ENCODE results near the gene MED16. TPM values are rescaled to one million over a fixed set of nuclear protein-coding genes. Genes with fewer than 3 reads are reported as not detected.

The MED16 gene
- total RNA-seq, 1 experiment from 2014 or later: 66.9 TPM

- CTCF ChIA-PET: no interaction called here
- H3K4me1 Mint-ChIP-seq: peaks cover 7% of the 10 kb centered on the region
- H3K9me3 Mint-ChIP-seq: no peaks in the 10 kb centered on the region
- H3K27ac Mint-ChIP-seq: no peak overlapping the region
- POLR2A ChIA-PET: no interaction called here
- no peak for DNase-seq (ENCODE audit: low spot score)
- H3K36me3 Mint-ChIP-seq: no peaks in the 10 kb centered on the region
- TF ChIP-seq FOXJ3 (CRISPR knock-in tag; IDR thresholded peaks at IDR 0.05; ENCODE audit: borderline replicate concordance): no peak
- no peak for TF ChIP-seq ZNF219 (CRISPR knock-in tag; IDR thresholded peaks at IDR 0.05; ENCODE audit: borderline replicate concordance)
- no peak for ATAC-seq
- no peak overlapping the region for H3K4me3 Mint-ChIP-seq
- no peaks in the 10 kb centered on the region for H3K27me3 Mint-ChIP-seq (ENCODE audit: low read depth)
Observed at GRCh38 chr19:827314-827709, 65.7 kb downstream of the MED16 start.

GRCh38 chr19:825897-826644 lies 66.9 kb downstream of the MED16 start:
- no peaks in the 10 kb centered on the region for H3K36me3 Mint-ChIP-seq
- POLR2A ChIA-PET: no interaction called here
- no peak for ATAC-seq
- H3K4me3 Mint-ChIP-seq: no peak overlapping the region
- TF ChIP-seq ZMAT4 (CRISPR knock-in tag; IDR thresholded peaks at IDR 0.05): no peak
- TF ChIP-seq ZNF121 (CRISPR knock-in tag; IDR thresholded peaks at IDR 0.05): peak; percentile 57; the same call in 1 of the 2 replicates
- no peak for TF ChIP-seq USF1 (CRISPR knock-in tag; IDR thresholded peaks at IDR 0.05)
- CTCF ChIA-PET: no interaction called here
- peaks cover 7% of the 10 kb centered on the region for H3K4me1 Mint-ChIP-seq
- no peaks in the 10 kb centered on the region for H3K9me3 Mint-ChIP-seq
- no peak for DNase-seq (ENCODE audit: low spot score)
- H3K27ac Mint-ChIP-seq: no peak overlapping the region
- H3K27me3 Mint-ChIP-seq (ENCODE audit: low read depth): no peaks in the 10 kb centered on the region

GRCh38 chr19:824885-825284 lies 68.1 kb downstream of the MED16 start:
- POLR2A ChIA-PET: interaction anchor here (1.2 kb wide), 1 partner anchor 11 kb away, joined by 4 read pairs; no protein-coding TSS in a partner anchor
- Mint-ChIP-seq H3K4me3 (no peak overlapping the region), H3K36me3 (no peaks in the 10 kb centered on the region), H3K9me3 (no peaks in the 10 kb centered on the region), H3K27me3 (ENCODE audit: low read depth) (no peaks in the 10 kb centered on the region), H3K27ac (no peak overlapping the region), H3K4me1 (peaks cover 7% of the 10 kb centered on the region)
- CTCF ChIA-PET: no interaction called here
- ATAC-seq (no peak), DNase-seq (ENCODE audit: low spot score) (no peak)
- no peak for TF ChIP-seq MXD4 (CRISPR knock-in tag; IDR thresholded peaks at IDR 0.05; ENCODE audit: borderline replicate concordance)
- TF ChIP-seq ATF1 (CRISPR knock-in tag; IDR thresholded peaks at IDR 0.05): no peak

GRCh38 chr19:823565-824121 lies 69.3 kb downstream of the MED16 start:
- TF ChIP-seq E2F4 (CRISPR knock-in tag; IDR thresholded peaks at IDR 0.05; ENCODE audit: borderline replicate concordance, low read depth): no peak
- TF ChIP-seq SP1 (CRISPR knock-in tag; conservative IDR thresholded peaks at IDR 0.05): no peak
- TF ChIP-seq GABPB1 (CRISPR knock-in tag; IDR thresholded peaks at IDR 0.05): no peak
- TF ChIP-seq ZNF423 (CRISPR knock-in tag; IDR thresholded peaks at IDR 0.05): no peak
- no peak for TF ChIP-seq NFATC4 (CRISPR knock-in tag; IDR thresholded peaks at IDR 0.05)
- ChIA-PET POLR2A (interaction anchor here (1.2 kb wide), 1 partner anchor 10 kb away, joined by 4 read pairs; no protein-coding TSS in a partner anchor), CTCF (interaction anchor here (1.6 kb wide), 1 partner anchor 54 kb away, joined by 9 read pairs; no protein-coding TSS in a partner anchor)
- Mint-ChIP-seq H3K36me3 (no peaks in the 10 kb centered on the region), H3K4me1 (peaks cover 7% of the 10 kb centered on the region), H3K9me3 (no peaks in the 10 kb centered on the region), H3K27ac (peak overlapping the region; percentile 72), H3K4me3 (peak overlapping the region; percentile 58), H3K27me3 (ENCODE audit: low read depth) (no peaks in the 10 kb centered on the region)
- no peak for DNase-seq (ENCODE audit: low spot score)
- ATAC-seq: no peak

GRCh38 chr19:821825-822503 lies 71.0 kb downstream of the MED16 start, which contains the start of gene PLPPR3:
PLPPR3 (minus strand) TSS chr19:821955; CDS start chr19:821559, 396 bp downstream.
- Mint-ChIP-seq H3K27ac (no peak within 1 kb of the TSS), H3K27me3 (ENCODE audit: low read depth) (no peaks in the 10 kb centered on the region), H3K4me1 (peaks cover 7% of the 10 kb centered on the region), H3K36me3 (no peaks in the 10 kb centered on the region; the same call in 1 of the 2 replicates), H3K4me3 (peak within 1 kb of the TSS; percentile 66), H3K9me3 (no peaks in the 10 kb centered on the region)
- ATAC-seq: peak; percentile 71
- peak; percentile 63 for DNase-seq (ENCODE audit: low spot score)
- POLR2A ChIA-PET: no interaction called here
- CTCF ChIA-PET: interaction anchor here (0.6 kb wide), 1 partner anchor 80 kb away, joined by 3 read pairs; no protein-coding TSS in a partner anchor
- TF ChIP-seq ZNF138 (CRISPR knock-in tag; conservative IDR thresholded peaks at IDR 0.05) (no peak), SP1 (CRISPR knock-in tag; conservative IDR thresholded peaks at IDR 0.05) (peak; percentile 73), ZBTB43 (CRISPR knock-in tag; IDR thresholded peaks at IDR 0.05) (no peak), GABPB1 (CRISPR knock-in tag; IDR thresholded peaks at IDR 0.05) (no peak), PRDM15 (CRISPR knock-in tag; IDR thresholded peaks at IDR 0.05) (no peak)

All from WTC11 (cell line).